ENCODE results near the gene CCDC9.

- no peak for TF ChIP-seq CTCF (IDR thresholded peaks at IDR 0.05; ENCODE audit: control extremely low read depth in 1 of 3, insufficient read depth in 1 of 3, low read depth in 1 of 3, low read length in 3 of 3)
- no peak for TF ChIP-seq EZH2 (IDR thresholded peaks at IDR 0.05; ENCODE audit: low read depth, low read length, severe bottlenecking)
- TF ChIP-seq CEBPB (IDR thresholded peaks at IDR 0.05; ENCODE audit: low read depth, low read length), result no peak
- no peak for TF ChIP-seq CHD2 (IDR thresholded peaks at IDR 0.05; ENCODE audit: low read length)
These were observed 11.7 kb downstream of the CCDC9 start for GRCh38 chr19:47268028-47268427.

Data from H1 (cell line).